ENCODE measurements around the gene TRPC3.

TRPC3 gene

DNA sequence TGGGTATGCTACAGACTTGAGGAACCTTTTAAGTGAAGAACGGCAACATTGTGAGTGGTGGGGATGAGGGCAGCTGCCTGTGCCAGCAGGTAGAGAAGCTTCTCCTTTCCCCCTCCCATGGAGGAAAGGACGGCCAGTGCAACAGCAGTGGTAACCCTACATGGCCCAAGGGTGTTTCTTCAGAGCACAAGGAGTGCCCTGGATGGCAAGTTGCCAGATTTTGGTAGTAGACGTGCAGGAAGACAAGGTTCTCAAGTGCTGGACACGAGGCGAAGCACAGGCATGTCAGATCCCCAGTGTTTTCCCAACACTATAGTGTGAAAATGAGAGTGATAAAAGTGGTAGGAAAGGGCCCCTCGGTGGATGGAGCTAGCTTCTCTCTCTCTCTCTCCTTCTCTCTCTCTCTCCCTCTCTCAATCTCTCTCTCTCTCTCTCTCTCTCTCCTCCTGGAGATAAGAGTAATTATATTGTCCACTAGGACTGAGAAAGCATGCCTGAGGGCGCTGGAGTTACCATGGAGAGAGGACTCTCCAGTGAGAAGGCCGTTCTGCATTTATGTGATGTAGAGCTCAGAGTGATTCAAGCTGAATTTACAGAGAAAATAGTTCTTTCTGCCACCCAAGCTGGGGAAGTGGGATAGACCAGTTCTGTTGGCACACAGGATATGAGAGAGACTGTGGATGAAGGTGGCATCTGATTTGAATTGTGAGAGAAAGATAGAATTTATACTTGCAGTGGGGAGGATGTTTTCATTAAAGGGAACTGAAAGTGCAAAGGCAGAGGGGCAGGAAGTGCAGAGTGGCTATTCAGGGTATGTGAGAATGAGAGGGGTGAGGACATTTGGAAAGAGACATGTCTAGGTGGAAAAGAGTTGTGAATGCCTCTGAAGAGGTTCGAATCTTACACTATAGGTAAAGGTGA lies 25.7 kb upstream of the TRPC3 start:
- H3K4me3 ChIP-seq (ENCODE audit: low read depth, low read length) = no peak overlapping the region

DNA sequence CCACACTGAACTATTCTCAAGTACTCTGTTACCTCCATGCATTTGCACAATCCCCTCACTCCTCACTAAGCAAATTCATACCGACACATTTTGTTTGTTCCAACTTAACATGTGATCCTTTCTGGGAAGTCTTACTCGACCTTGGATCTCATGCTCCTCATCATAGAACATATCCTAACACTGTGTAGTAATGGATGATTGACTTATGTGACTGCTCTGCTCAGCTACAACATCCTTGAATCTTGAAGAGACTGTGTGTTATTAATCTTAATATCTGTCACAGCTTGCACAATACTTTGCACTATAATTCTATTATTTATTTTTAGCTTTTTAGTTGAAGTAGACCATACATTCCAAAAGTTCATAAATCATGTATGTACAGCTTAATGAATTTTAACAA lies 23.9 kb upstream of the TRPC3 start:
- H3K4me3 ChIP-seq (ENCODE audit: low read depth, low read length) = no peak overlapping the region
- no peak for TF ChIP-seq MYC (IDR thresholded peaks at IDR 0.05; ENCODE audit: low read depth, low read length)
- DNase-seq (ENCODE audit: low read depth) = no peak

More for the DNA sequence above, 25.7 kb upstream of the TRPC3 start:
- TF ChIP-seq MYC (IDR thresholded peaks at IDR 0.05; ENCODE audit: low read depth, low read length) (no peak), POLR2A (IDR thresholded peaks at IDR 0.05; ENCODE audit: extremely low read depth, insufficient read length) (no peak)
- TF ChIP-seq, protein P1, sequence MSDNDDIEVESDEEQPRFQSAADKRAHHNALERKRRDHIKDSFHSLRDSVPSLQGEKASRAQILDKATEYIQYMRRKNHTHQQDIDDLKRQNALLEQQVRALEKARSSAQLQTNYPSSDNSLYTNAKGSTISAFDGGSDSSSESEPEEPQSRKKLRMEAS (IDR thresholded peaks at IDR 0.05; ENCODE audit: low read depth, low read length) = no peak
- TF ChIP-seq, protein P2, sequence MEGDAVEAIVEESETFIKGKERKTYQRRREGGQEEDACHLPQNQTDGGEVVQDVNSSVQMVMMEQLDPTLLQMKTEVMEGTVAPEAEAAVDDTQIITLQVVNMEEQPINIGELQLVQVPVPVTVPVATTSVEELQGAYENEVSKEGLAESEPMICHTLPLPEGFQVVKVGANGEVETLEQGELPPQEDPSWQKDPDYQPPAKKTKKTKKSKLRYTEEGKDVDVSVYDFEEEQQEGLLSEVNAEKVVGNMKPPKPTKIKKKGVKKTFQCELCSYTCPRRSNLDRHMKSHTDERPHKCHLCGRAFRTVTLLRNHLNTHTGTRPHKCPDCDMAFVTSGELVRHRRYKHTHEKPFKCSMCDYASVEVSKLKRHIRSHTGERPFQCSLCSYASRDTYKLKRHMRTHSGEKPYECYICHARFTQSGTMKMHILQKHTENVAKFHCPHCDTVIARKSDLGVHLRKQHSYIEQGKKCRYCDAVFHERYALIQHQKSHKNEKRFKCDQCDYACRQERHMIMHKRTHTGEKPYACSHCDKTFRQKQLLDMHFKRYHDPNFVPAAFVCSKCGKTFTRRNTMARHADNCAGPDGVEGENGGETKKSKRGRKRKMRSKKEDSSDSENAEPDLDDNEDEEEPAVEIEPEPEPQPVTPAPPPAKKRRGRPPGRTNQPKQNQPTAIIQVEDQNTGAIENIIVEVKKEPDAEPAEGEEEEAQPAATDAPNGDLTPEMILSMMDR (IDR thresholded peaks at IDR 0.05; ENCODE audit: low read depth, low read length) = no peak
- peak; percentile 9 for DNase-seq (ENCODE audit: low read depth)

DNA sequence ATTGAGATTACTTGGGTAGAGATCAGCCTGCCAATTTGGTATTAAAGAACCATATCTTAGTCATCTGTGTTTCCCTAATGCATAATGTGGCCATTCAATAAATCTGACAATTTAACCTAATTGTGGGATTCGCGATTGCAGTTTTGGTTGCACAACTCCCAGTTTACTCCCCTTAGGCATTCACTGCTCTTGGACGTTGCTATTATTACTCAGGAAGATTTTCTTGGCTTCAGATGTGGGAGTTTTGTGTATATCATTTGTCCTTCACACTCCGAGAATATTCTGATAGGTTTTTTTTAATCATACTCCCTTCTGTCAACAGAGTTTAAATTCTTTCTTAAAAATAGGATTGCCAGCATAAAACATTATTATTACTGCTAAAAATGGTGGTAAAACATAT lies 22.0 kb upstream of the TRPC3 start:
- no peak overlapping the region for H3K4me3 ChIP-seq (ENCODE audit: low read depth, low read length)
- no peak for DNase-seq (ENCODE audit: low read depth)
- TF ChIP-seq, protein P1 (IDR thresholded peaks at IDR 0.05; ENCODE audit: low read depth, low read length) = no peak
- TF ChIP-seq POLR2A (IDR thresholded peaks at IDR 0.05; ENCODE audit: extremely low read depth, insufficient read length) = no peak
- TF ChIP-seq, protein P2 (IDR thresholded peaks at IDR 0.05; ENCODE audit: low read depth, low read length) = no peak
- TF ChIP-seq MYC (IDR thresholded peaks at IDR 0.05; ENCODE audit: low read depth, low read length) = no peak

DNA sequence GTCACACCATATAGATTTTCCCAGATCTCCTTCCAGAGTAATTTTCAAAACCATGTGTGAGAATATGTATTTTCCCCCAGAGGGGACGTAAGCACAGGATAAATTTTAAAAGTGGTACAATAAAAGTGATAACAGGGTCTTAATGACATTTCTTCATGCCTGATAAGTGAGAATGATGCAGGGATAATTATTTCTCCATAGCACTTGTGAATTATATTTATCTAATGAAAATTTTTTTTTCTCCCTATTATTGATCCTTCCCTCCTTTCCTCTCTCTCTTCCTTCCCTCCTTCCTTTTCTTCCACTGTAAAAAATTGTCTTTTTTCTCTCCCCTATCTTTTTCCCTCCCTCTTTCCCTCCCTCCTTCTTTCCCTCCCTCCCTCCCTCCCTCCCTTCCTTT lies 17.0 kb upstream of the TRPC3 start:
- no peak overlapping the region for H3K4me3 ChIP-seq (ENCODE audit: low read depth, low read length)
- DNase-seq (ENCODE audit: low read depth) = no peak
- no peak for TF ChIP-seq POLR2A (IDR thresholded peaks at IDR 0.05; ENCODE audit: extremely low read depth, insufficient read length)
- TF ChIP-seq, protein P2 (IDR thresholded peaks at IDR 0.05; ENCODE audit: low read depth, low read length) = no peak
- TF ChIP-seq MYC (IDR thresholded peaks at IDR 0.05; ENCODE audit: low read depth, low read length) = no peak
- TF ChIP-seq, protein P1 (IDR thresholded peaks at IDR 0.05; ENCODE audit: low read depth, low read length) = no peak

DNA sequence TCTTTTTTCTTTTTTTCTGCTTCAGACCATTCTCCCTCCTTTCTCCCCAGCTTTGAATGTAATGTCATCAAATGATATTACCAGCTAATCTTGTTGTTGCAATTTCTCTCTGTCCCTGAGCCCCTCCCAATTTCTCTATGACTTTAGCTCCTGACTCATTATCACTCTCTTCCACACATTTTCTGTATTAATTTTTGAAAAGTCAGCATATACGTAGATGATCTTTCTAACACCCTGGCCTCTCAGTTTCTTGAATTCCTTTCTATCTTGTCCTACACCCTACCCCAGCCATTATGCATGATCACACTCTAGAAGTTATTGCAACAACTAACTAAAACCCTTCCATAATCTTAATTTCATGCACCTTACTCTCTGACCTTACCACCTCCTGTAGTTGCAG lies 13.1 kb upstream of the TRPC3 start:
- no peak overlapping the region for H3K4me3 ChIP-seq (ENCODE audit: low read depth, low read length)
- TF ChIP-seq, protein P2 (IDR thresholded peaks at IDR 0.05; ENCODE audit: low read depth, low read length) = no peak
- DNase-seq (ENCODE audit: low read depth) = no peak

DNA sequence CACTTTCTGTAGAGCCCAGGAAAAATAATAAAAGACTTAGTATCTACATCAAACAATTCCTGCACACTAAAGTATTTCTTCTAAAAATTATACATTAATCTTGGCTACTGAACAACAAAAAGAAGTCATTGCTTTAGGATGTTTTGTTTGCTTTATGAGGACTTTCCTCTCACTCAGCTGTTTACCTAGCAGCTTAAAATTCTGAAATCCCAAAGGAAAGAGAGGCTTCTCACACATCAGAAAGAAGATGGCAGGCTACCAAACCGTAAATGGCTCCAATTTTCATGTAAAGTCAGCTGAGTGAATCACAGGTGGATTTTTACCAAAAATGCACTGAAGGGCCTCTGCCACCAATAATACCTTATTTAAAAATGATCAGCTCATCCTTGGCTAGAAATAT lies 9.0 kb upstream of the TRPC3 start:
- no peak for DNase-seq (ENCODE audit: low read depth)
- H3K4me3 ChIP-seq (ENCODE audit: low read depth, low read length) = no peak overlapping the region
- TF ChIP-seq, protein P2 (IDR thresholded peaks at IDR 0.05; ENCODE audit: low read depth, low read length) = no peak
- TF ChIP-seq POLR2A (IDR thresholded peaks at IDR 0.05; ENCODE audit: extremely low read depth, insufficient read length) = no peak
- TF ChIP-seq, protein P1 (IDR thresholded peaks at IDR 0.05; ENCODE audit: low read depth, low read length) = no peak
- TF ChIP-seq MYC (IDR thresholded peaks at IDR 0.05; ENCODE audit: low read depth, low read length) = no peak
